Suprapubic skin (tissue), 3 donors: ENCODE results near the gene GDAP1L1.

ENCODE experiments used
- CTCF ChIP-seq, 2 donors: fragments of 200-600 bp in 1 of 2; fragments of 450-650 bp in 1 of 2; sonication (generic) in 1 of 2; IDR thresholded peaks; one replicate each; pipeline ENCODE4 v1.5.1; 2016 to 2019; ENCODE audit warnings: antibody characterized with exemption in 2 of 2, mild to moderate bottlenecking in 1 of 2, moderate library complexity in 1 of 2
- EP300 ChIP-seq: sonication (generic); formaldehyde crosslinking; IDR thresholded peaks from one replicate; pipeline ENCODE4 v1.6.1; 2017; ENCODE audit warnings: antibody characterized with exemption
- POLR2A ChIP-seq, 2 donors: fragments of 450-650 bp; IDR thresholded peaks; one replicate each; pipeline ENCODE4 v1.6.1; 2017; ENCODE audit warnings: antibody characterized with exemption in 2 of 2, mild to moderate bottlenecking in 2 of 2, moderate library complexity in 2 of 2

DNA sequence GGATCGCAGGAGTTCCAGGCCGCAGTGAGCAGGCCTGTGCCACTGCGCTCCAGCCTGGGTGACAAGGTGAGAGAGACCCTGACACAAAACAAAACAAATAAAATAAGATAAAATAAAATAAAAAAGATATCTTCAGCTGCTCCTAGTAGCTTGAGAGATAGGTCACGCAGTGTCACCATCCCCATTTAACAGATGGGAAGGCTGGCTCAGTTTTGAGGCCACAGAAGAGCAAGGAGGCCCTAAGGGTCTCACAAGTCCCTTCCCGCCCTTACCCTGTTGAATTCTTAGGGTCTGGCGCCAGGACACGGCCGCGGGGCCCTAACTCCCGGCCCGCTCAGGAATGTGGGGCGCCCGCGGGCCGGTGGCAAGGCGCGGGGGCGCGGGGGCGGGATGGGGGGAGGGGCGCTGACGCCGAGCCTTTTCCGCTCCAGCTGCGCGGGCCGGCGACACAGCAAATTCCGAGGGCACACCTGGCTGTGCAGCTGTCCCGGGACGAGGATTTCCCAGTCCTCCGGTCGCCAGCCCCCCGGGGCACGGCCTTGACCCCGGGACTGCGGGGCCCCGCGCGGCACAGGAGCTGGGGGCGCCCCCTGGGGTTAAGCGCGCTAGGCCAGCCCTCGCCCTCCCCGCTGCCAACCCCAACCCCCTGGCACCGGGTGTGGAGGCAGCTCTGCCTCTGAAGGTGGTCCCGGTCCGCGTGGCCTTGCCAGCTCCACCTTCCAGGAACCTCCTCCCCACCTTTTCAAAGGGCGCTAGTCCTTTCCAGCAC is 79.5 kb downstream of the GDAP1L1 start:
- TF ChIP-seq POLR2A (IDR thresholded peaks at IDR 0.05) (no peak), CTCF (IDR thresholded peaks at IDR 0.05) (no peak), EP300 (no peak)
